ENCODE data around the gene CPA4. TPM values are rescaled to one million over a fixed set of nuclear protein-coding genes. Genes with fewer than 3 reads are reported as not detected.
A peak's percentile ranks its signal among the peaks of the same experiment; 100 is the strongest.

CPA4 gene
- total RNA-seq, 1 donor = 28.2 TPM

DNA sequence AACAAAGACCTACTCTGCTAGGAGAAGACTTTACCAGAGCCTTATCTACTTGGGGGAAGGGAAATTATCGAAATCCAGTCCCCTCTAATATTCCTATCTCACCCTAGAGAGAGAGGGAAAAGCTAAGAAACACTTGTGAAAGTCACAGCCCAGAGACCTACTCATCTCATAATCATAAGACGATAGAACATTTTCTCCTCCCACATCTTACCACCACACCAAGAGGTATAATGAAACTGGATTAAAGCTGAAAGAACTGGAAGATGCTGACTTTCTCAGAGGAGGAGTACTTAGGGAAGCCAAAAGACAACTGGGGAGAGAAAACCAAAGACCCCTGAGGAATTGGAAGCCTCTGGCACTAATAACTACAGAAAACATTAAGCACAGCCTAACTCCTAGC lies 40.9 kb downstream of the CPA4 start:
- H3K36me3 ChIP-seq (ENCODE audit: insufficient read depth, low read length) = no peaks in the 10 kb centered on the region
- TF ChIP-seq, protein P1, sequence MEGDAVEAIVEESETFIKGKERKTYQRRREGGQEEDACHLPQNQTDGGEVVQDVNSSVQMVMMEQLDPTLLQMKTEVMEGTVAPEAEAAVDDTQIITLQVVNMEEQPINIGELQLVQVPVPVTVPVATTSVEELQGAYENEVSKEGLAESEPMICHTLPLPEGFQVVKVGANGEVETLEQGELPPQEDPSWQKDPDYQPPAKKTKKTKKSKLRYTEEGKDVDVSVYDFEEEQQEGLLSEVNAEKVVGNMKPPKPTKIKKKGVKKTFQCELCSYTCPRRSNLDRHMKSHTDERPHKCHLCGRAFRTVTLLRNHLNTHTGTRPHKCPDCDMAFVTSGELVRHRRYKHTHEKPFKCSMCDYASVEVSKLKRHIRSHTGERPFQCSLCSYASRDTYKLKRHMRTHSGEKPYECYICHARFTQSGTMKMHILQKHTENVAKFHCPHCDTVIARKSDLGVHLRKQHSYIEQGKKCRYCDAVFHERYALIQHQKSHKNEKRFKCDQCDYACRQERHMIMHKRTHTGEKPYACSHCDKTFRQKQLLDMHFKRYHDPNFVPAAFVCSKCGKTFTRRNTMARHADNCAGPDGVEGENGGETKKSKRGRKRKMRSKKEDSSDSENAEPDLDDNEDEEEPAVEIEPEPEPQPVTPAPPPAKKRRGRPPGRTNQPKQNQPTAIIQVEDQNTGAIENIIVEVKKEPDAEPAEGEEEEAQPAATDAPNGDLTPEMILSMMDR (IDR thresholded peaks at IDR 0.05; ENCODE audit: extremely low read depth, low read depth, low read length) = no peak
- no peak overlapping the region for H2AFZ ChIP-seq (ENCODE audit: low read length)
- no peak overlapping the region for H3K27ac ChIP-seq (ENCODE audit: low read depth, low read length)
- H4K20me1 ChIP-seq (ENCODE audit: insufficient read depth, low read length) = no peaks in the 10 kb centered on the region
- no peaks in the 10 kb centered on the region for H3K79me2 ChIP-seq (ENCODE audit: insufficient read depth, low read length)
- H3K4me2 ChIP-seq (ENCODE audit: insufficient read depth, low read length) = peak overlapping the region; percentile 46
- DNase-seq (ENCODE audit: insufficient read length, low spot score, missing footprints) = no peak
- no peaks in the 10 kb centered on the region for H3K27me3 ChIP-seq (ENCODE audit: insufficient read depth, low read length)
- peaks cover 6% of the 10 kb centered on the region for H3K4me1 ChIP-seq (ENCODE audit: insufficient read depth, low read length)
- H3K9me3 ChIP-seq (ENCODE audit: low read depth, low read length) = no peaks in the 10 kb centered on the region
- no peak overlapping the region for H3K4me3 ChIP-seq (ENCODE audit: insufficient read depth, low read length)

DNA sequence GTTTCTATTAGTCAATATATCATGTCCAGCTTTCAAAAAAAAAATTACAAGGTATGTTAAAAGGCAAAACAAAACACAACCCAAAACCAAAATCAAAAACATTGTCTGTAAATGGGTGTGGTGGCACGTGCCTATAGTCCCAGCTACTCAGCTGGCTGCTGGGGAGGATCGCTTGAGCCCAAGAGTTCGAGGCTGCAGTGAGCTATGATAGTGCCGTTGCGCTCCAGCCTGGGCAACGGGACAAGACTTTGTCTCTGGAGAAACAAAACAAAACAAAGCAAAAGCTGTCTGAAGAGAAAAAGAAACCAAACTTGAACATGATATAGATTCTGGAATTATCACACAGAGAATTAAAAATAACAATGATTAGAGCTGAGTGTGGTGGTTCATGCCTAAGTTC lies 41.3 kb downstream of the CPA4 start:
- Histone ChIP-seq H3K27ac (ENCODE audit: low read depth, low read length) (peak overlapping the region; percentile 20), H3K4me1 (ENCODE audit: insufficient read depth, low read length) (peaks cover 6% of the 10 kb centered on the region), H3K36me3 (ENCODE audit: insufficient read depth, low read length) (no peaks in the 10 kb centered on the region), H2AFZ (ENCODE audit: low read length) (peak overlapping the region; percentile 44), H3K79me2 (ENCODE audit: insufficient read depth, low read length) (no peaks in the 10 kb centered on the region), H3K27me3 (ENCODE audit: insufficient read depth, low read length) (no peaks in the 10 kb centered on the region), H4K20me1 (ENCODE audit: insufficient read depth, low read length) (no peaks in the 10 kb centered on the region), H3K4me2 (ENCODE audit: insufficient read depth, low read length) (peak overlapping the region; percentile 46), H3K9me3 (ENCODE audit: low read depth, low read length) (no peaks in the 10 kb centered on the region), H3K4me3 (ENCODE audit: insufficient read depth, low read length) (peak overlapping the region; percentile 28)
- DNase-seq (ENCODE audit: insufficient read length, low spot score, missing footprints) = no peak
- TF ChIP-seq, protein P1 (IDR thresholded peaks at IDR 0.05; ENCODE audit: extremely low read depth, low read depth, low read length) = no peak

DNA sequence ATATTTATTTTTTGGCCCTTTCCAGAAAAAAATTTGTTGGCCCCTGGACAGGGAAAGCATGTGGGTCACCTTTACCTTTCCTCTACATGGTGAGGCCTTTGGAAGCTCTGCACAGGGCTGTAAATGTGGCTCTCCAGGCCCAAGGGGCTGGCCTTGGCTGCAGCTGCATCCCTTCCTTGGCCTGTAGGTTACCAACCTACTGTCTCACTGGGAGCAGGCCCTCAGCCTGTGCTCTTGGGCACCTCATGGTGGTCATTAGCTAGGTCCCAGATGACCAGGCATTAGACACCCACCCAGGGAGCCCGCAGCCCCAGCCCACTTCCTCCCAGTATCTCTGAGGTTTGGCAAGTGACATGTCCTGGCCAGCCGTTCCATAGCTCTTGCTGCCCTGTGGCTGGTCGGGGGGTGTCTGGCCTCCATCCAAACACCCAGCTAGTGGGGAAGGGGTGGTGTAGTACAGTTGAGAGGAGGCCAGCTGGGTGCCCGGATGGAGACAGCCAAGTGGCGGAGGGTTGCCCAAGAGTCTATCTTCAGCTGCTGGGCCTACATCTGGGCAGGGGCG lies 44.5 kb downstream of the CPA4 start:
- TF ChIP-seq, protein P1 (IDR thresholded peaks at IDR 0.05; ENCODE audit: extremely low read depth, low read depth, low read length) = no peak
- Histone ChIP-seq H3K4me2 (ENCODE audit: insufficient read depth, low read length) (no peak overlapping the region), H3K27ac (ENCODE audit: low read depth, low read length) (no peak overlapping the region), H3K36me3 (ENCODE audit: insufficient read depth, low read length) (no peaks in the 10 kb centered on the region), H2AFZ (ENCODE audit: low read length) (no peak overlapping the region), H3K9me3 (ENCODE audit: low read depth, low read length) (no peaks in the 10 kb centered on the region), H3K79me2 (ENCODE audit: insufficient read depth, low read length) (no peaks in the 10 kb centered on the region), H3K4me3 (ENCODE audit: insufficient read depth, low read length) (no peak overlapping the region), H4K20me1 (ENCODE audit: insufficient read depth, low read length) (no peaks in the 10 kb centered on the region), H3K4me1 (ENCODE audit: insufficient read depth, low read length) (peaks cover 6% of the 10 kb centered on the region), H3K27me3 (ENCODE audit: insufficient read depth, low read length) (no peaks in the 10 kb centered on the region)
- DNase-seq (ENCODE audit: insufficient read length, low spot score, missing footprints) = no peak

DNA sequence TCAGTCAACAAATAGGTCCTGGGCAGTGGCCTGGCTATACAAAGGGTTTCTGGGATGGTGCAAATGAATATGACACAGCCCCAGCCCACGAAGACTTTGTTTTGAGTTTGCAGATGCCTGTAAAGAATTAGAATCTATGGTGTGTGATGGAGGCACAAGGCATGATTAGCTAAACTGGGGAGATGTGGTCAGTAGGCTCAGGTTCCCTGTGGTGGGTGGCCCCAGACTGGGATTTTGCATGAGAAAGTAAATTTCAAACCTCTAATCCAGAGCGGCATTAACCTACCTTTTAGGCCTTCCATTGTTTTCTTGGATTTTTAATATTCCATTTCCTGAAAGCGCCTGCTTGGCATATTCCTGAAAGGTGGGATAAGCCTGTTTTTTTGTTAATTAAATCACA lies 45.3 kb downstream of the CPA4 start:
- Histone ChIP-seq H3K4me3 (ENCODE audit: insufficient read depth, low read length) (no peak overlapping the region), H3K27ac (ENCODE audit: low read depth, low read length) (no peak overlapping the region), H2AFZ (ENCODE audit: low read length) (no peak overlapping the region), H3K9me3 (ENCODE audit: low read depth, low read length) (no peaks in the 10 kb centered on the region), H3K79me2 (ENCODE audit: insufficient read depth, low read length) (no peaks in the 10 kb centered on the region), H4K20me1 (ENCODE audit: insufficient read depth, low read length) (no peaks in the 10 kb centered on the region), H3K27me3 (ENCODE audit: insufficient read depth, low read length) (no peaks in the 10 kb centered on the region), H3K36me3 (ENCODE audit: insufficient read depth, low read length) (no peaks in the 10 kb centered on the region), H3K4me2 (ENCODE audit: insufficient read depth, low read length) (no peak overlapping the region), H3K4me1 (ENCODE audit: insufficient read depth, low read length) (peaks cover 6% of the 10 kb centered on the region)
- no peak for DNase-seq (ENCODE audit: insufficient read length, low spot score, missing footprints)
- TF ChIP-seq, protein P1 (IDR thresholded peaks at IDR 0.05; ENCODE audit: extremely low read depth, low read depth, low read length) = no peak
